HL-60 (cell line): ENCODE results near the gene ANTXR1.

Source experiments
- GABPA ChIP-seq: IDR thresholded peaks from 2 replicates; pipeline ENCODE4 v1.6.1; 2012; ENCODE audit warnings: low read depth
- POLR2AphosphoS5 ChIP-seq: IDR thresholded peaks from 2 replicates; pipeline ENCODE4 v1.6.1; 2012; ENCODE audit warnings: low read depth
- SPI1 ChIP-seq: IDR thresholded peaks from 2 replicates; pipeline ENCODE4 v1.6.1; 2012; ENCODE audit warnings: low read depth, mild to moderate bottlenecking, borderline replicate concordance
- TF ChIP-seq, protein P1 (sequence below): IDR thresholded peaks from one replicate; pipeline ENCODE4 v1.5.1; 2011; ENCODE audit warnings: low read length, control low read depth, inconsistent platforms; ENCODE audit not compliant: insufficient read depth

GRCh38 chr2:69243652-69244051, 230.7 kb downstream of the ANTXR1 start:
- TF ChIP-seq, protein P1, sequence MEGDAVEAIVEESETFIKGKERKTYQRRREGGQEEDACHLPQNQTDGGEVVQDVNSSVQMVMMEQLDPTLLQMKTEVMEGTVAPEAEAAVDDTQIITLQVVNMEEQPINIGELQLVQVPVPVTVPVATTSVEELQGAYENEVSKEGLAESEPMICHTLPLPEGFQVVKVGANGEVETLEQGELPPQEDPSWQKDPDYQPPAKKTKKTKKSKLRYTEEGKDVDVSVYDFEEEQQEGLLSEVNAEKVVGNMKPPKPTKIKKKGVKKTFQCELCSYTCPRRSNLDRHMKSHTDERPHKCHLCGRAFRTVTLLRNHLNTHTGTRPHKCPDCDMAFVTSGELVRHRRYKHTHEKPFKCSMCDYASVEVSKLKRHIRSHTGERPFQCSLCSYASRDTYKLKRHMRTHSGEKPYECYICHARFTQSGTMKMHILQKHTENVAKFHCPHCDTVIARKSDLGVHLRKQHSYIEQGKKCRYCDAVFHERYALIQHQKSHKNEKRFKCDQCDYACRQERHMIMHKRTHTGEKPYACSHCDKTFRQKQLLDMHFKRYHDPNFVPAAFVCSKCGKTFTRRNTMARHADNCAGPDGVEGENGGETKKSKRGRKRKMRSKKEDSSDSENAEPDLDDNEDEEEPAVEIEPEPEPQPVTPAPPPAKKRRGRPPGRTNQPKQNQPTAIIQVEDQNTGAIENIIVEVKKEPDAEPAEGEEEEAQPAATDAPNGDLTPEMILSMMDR, result no peak
- TF ChIP-seq POLR2AphosphoS5 (no peak), SPI1 (no peak), GABPA (no peak)
